Measurements from ENCODE around the gene RNF208.
A peak's percentile ranks its signal among the peaks of the same experiment; 100 is the strongest.
"Not testable (repeated sequence)": the region's sequence is repeated elsewhere in the genome, so short reads cannot be mapped to it uniquely, and the experiment has no call there.

DNA sequence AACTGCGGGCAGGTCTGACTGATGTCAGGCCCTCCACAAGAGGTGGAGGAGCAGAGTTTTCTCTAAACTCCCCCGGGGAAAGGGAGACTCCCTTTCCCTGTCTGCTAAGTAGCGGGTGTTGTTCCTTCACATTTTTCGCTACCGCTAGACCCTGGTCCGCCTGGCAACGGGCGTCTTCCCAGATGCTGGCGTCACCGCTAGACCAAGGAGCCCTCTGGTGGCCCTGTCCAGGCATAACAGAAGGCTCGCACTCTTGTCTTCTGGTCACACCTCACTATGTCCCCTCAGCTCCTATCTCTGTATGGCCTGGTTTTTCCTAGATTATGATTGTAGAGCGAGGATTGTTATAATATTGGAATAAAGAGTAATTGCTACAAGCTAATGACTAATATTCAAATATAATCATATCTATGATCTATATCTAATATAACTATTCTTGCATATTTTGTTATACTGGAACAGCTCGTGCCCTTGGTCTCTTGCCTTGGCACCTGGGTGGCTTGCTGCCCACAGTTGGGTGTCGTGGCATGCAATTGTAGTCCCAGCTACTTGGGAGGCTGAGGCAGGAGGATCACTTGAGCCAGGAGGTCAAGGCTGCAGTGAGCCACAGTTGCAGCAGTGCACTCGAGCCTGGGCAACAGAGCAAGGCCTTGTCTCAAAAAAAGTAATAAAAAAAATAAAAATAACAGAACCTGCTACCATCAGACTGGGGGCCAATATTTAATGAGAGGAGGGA, 40.3 kb upstream of the RNF208 start:
- TF ChIP-seq POLR2A (IDR thresholded peaks at IDR 0.05), result not testable (repeated sequence)
- TF ChIP-seq, protein P1, sequence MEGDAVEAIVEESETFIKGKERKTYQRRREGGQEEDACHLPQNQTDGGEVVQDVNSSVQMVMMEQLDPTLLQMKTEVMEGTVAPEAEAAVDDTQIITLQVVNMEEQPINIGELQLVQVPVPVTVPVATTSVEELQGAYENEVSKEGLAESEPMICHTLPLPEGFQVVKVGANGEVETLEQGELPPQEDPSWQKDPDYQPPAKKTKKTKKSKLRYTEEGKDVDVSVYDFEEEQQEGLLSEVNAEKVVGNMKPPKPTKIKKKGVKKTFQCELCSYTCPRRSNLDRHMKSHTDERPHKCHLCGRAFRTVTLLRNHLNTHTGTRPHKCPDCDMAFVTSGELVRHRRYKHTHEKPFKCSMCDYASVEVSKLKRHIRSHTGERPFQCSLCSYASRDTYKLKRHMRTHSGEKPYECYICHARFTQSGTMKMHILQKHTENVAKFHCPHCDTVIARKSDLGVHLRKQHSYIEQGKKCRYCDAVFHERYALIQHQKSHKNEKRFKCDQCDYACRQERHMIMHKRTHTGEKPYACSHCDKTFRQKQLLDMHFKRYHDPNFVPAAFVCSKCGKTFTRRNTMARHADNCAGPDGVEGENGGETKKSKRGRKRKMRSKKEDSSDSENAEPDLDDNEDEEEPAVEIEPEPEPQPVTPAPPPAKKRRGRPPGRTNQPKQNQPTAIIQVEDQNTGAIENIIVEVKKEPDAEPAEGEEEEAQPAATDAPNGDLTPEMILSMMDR (IDR thresholded peaks at IDR 0.05), result peak; percentile 10 to 34 (median 19)

Measured in testis (tissue), 2 donors.